Measurements from ENCODE around the gene AMPH.
"Not testable (repeated sequence)": the region's sequence is repeated elsewhere in the genome, so short reads cannot be mapped to it uniquely, and the experiment has no call there.

Gene AMPH

GRCh38 chr7:38359071-38359601 lies 272.0 kb downstream of the AMPH start:
- H2AFZ ChIP-seq; H3K27me3 ChIP-seq (ENCODE audit: control insufficient read depth, insufficient read depth, low read length); H3K79me2 ChIP-seq; H3K4me1 ChIP-seq; H3K27ac ChIP-seq; H3K9me3 ChIP-seq (ENCODE audit: control insufficient read depth, low read length); H3K4me3 ChIP-seq (ENCODE audit: low read depth, low read length); H3K4me2 ChIP-seq (ENCODE audit: low read length); H3K9ac ChIP-seq; H3K36me3 ChIP-seq (ENCODE audit: control insufficient read depth, insufficient read depth, low read length): not testable (repeated sequence)
- TF ChIP-seq CTCF (IDR thresholded peaks at IDR 0.05): peak; percentile 41

- not testable (repeated sequence) for H3K27me3 ChIP-seq (ENCODE audit: control insufficient read depth, insufficient read depth, low read length); H3K4me3 ChIP-seq (ENCODE audit: low read depth, low read length); H3K79me2 ChIP-seq; H3K36me3 ChIP-seq (ENCODE audit: control insufficient read depth, insufficient read depth, low read length); H3K4me2 ChIP-seq (ENCODE audit: low read length); H3K4me1 ChIP-seq; H2AFZ ChIP-seq; H3K9ac ChIP-seq; H3K9me3 ChIP-seq (ENCODE audit: control insufficient read depth, low read length); H3K27ac ChIP-seq
Measured at GRCh38 chr7:38358273-38358831, 272.8 kb downstream of the AMPH start.

- H3K79me2 ChIP-seq; H3K9ac ChIP-seq; H3K27ac ChIP-seq; H3K36me3 ChIP-seq (ENCODE audit: control insufficient read depth, insufficient read depth, low read length); H3K27me3 ChIP-seq (ENCODE audit: control insufficient read depth, insufficient read depth, low read length); H3K4me3 ChIP-seq (ENCODE audit: low read depth, low read length); H2AFZ ChIP-seq; H3K9me3 ChIP-seq (ENCODE audit: control insufficient read depth, low read length); H3K4me2 ChIP-seq (ENCODE audit: low read length); H3K4me1 ChIP-seq: not testable (repeated sequence)
- TF ChIP-seq CTCF (IDR thresholded peaks at IDR 0.05): peak; percentile 55
Measured at GRCh38 chr7:38354271-38354851, 276.8 kb downstream of the AMPH start.

DNA sequence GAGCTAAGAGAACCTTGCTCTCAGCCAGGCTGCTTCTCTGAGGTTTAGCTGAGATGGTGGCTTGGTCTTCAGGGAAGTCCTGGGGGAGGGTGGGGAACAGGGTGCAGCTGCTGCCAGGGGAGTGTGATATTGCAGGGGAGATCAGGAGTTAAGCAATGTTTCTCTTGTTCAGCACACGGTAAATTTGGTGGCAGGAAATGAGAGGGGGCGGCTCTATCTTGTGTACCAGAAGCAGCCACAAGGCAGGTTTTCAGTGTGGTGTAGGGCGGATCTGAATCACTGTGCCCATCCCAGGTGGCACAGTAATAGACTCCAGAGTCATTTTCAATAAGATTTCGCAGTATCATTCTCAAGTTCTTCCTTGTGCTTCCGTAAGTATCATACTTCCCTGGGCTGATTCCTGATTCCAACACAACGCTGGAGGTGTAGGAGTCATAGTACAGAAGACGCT lies 277.7 kb downstream of the AMPH start:
- H3K9ac ChIP-seq; H3K4me3 ChIP-seq (ENCODE audit: low read depth, low read length); H3K27ac ChIP-seq; H2AFZ ChIP-seq; H3K9me3 ChIP-seq (ENCODE audit: control insufficient read depth, low read length); H3K27me3 ChIP-seq (ENCODE audit: control insufficient read depth, insufficient read depth, low read length); H3K79me2 ChIP-seq; H3K36me3 ChIP-seq (ENCODE audit: control insufficient read depth, insufficient read depth, low read length); H3K4me2 ChIP-seq (ENCODE audit: low read length); H3K4me1 ChIP-seq: not testable (repeated sequence)

DNA sequence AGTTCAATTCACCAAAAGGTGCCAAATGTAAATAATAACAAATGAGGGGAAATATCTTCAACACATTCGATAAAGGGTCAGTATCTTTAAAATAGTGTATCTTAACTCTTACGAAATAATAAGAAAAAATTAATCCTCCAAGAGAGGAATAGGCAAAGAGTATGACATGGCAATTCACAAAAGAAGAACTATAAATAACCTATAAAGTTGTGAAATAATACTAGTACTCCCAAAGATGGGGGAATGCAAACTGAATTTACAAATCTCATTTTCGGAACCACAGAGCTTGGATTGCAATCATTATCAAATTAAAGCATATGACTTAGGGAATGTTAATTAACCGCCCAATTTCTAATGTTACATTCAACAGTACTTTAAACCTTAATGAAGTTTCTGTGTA lies 279.6 kb downstream of the AMPH start:
- no peaks in the 10 kb centered on the region for H3K27me3 ChIP-seq (ENCODE audit: control insufficient read depth, insufficient read depth, low read length)

GRCh38 chr7:38350777-38351176 lies 280.4 kb downstream of the AMPH start:
- H3K4me1 ChIP-seq; H3K4me2 ChIP-seq (ENCODE audit: low read length); H3K4me3 ChIP-seq (ENCODE audit: low read depth, low read length); H3K9ac ChIP-seq; H3K27me3 ChIP-seq (ENCODE audit: control insufficient read depth, insufficient read depth, low read length); H3K9me3 ChIP-seq (ENCODE audit: control insufficient read depth, low read length); H3K36me3 ChIP-seq (ENCODE audit: control insufficient read depth, insufficient read depth, low read length); H3K27ac ChIP-seq; H2AFZ ChIP-seq; H3K79me2 ChIP-seq: not testable (repeated sequence)

More for the DNA sequence above, 279.6 kb downstream of the AMPH start:
- Histone ChIP-seq H2AFZ (no peak overlapping the region), H3K36me3 (ENCODE audit: control insufficient read depth, insufficient read depth, low read length) (no peaks in the 10 kb centered on the region), H3K9me3 (ENCODE audit: control insufficient read depth, low read length) (no peaks in the 10 kb centered on the region), H3K9ac (no peak overlapping the region), H3K79me2 (no peaks in the 10 kb centered on the region), H3K27ac (no peak overlapping the region), H3K4me2 (ENCODE audit: low read length) (no peak overlapping the region), H3K4me3 (ENCODE audit: low read depth, low read length) (no peak overlapping the region), H3K4me1 (no peaks in the 10 kb centered on the region)
- no peak for TF ChIP-seq CTCF (IDR thresholded peaks at IDR 0.05)

Data from parathyroid adenoma (tissue), 2 donors.